GM12878 (cell line): ENCODE measurements around the gene ROR2. TPM values are rescaled to one million over a fixed set of nuclear protein-coding genes. Genes with fewer than 3 reads are reported as not detected.

Source experiments
- ATF7 ChIP-seq: fragments of 450-650 bp; IDR thresholded peaks from 2 replicates; pipeline ENCODE4 v1.6.1; 2016; ENCODE audit warnings: low read depth, mild to moderate bottlenecking
- FOXM1 ChIP-seq: IDR thresholded peaks from 2 replicates; pipeline ENCODE4 v1.6.1; 2012; ENCODE audit warnings: low read depth, mild to moderate bottlenecking, inconsistent platforms, low read length, moderate library complexity
- JUNB ChIP-seq: IDR thresholded peaks from 2 replicates; pipeline ENCODE4 v1.6.1; 2016; ENCODE audit warnings: antibody characterized with exemption, mild to moderate bottlenecking
- RCOR1 ChIP-seq: conservative IDR thresholded peaks from 2 replicates; pipeline ENCODE4 v1.6.1; 2012; ENCODE audit warnings: low read depth, low read length, improper control_type of control experiment
- SMC3 ChIP-seq: IDR thresholded peaks from 2 replicates; pipeline ENCODE4 v1.6.1; 2011; ENCODE audit warnings: low read length, improper control_type of control experiment, borderline replicate concordance
- YBX1 ChIP-seq: fragments of 450-650 bp; IDR thresholded peaks from 2 replicates; pipeline ENCODE4 v1.6.1; 2016; ENCODE audit warnings: antibody characterized with exemption
- polyA plus RNA-seq, 11 experiments: library from polyadenylated mRNA; depleted of rRNA in 4 of 11; unstranded in 6 of 11; stranded (reverse) in 5 of 11; fragments of >200 nt; fragmentation: Nextera tagmentation in 4 of 11; fragmentation: Illumina TruSeq in 1 of 11; extraction: Ambion mirVana in 4 of 11; extraction: Trizol in 1 of 11; gene quantifications; 1 replicate in 1 of 11; 2 replicates in 10 of 11; pipeline versions ENCODE4 v1.2.1 to v1.2.3, GENCODE V29; 2011 to 2016; ENCODE audit warnings: inconsistent platforms in 2 of 11, missing spikeins in 2 of 11, low read depth in 1 of 11
- total RNA-seq, 4 experiments: library from RNA; depleted of rRNA in 3 of 4; stranded (reverse); fragments of >200 nt in 3 of 4; fragmentation: Illumina TruSeq in 1 of 4; extraction: Trizol in 1 of 4; gene quantifications; 2 replicates each; pipeline versions ENCODE4 v1.2.1 to v1.2.3, GENCODE V29; 2013 to 2021
- TF ChIP-seq, protein P1 (sequence below), 3 experiments: IDR thresholded peaks in 2 of 3; conservative IDR thresholded peaks in 1 of 3; 2 replicates each; pipeline ENCODE4 v1.5.1; 2011; ENCODE audit warnings: low read depth in 3 of 3, low read length in 3 of 3, mild to moderate bottlenecking in 3 of 3, control low read depth in 2 of 3, moderate library complexity in 2 of 3, inconsistent platforms in 1 of 3, mixed read lengths in 1 of 3; ENCODE audit not compliant: control insufficient read depth in 2 of 3, insufficient read depth in 1 of 3; ENCODE audit errors: extremely low read depth in 1 of 3
- TF ChIP-seq, protein P2 (sequence below): fragments of 450-650 bp; IDR thresholded peaks from 2 replicates; pipeline ENCODE4 v1.6.1; 2014; ENCODE audit warnings: mild to moderate bottlenecking
- TF ChIP-seq, protein P3 (sequence below): fragments of 150-350 bp; IDR thresholded peaks from 2 replicates; pipeline ENCODE4 v1.6.1; 2014; ENCODE audit warnings: mild to moderate bottlenecking, low read depth, low read length
- TF ChIP-seq, protein P4 (sequence below): IDR thresholded peaks from 2 replicates; pipeline ENCODE4 v1.6.1; 2012; ENCODE audit warnings: mild to moderate bottlenecking, low read depth, low read length
- TF ChIP-seq, protein P5 (sequence below): fragments of 450-650 bp; IDR thresholded peaks from 2 replicates; pipeline ENCODE4 v1.6.1; 2017; ENCODE audit warnings: mild to moderate bottlenecking, low read depth, inconsistent platforms; ENCODE audit not compliant: poor library complexity, severe bottlenecking
- TF ChIP-seq, protein P6 (sequence below): IDR thresholded peaks from 2 replicates; pipeline ENCODE4 v1.6.1; 2012; ENCODE audit warnings: low read depth, low read length, improper control_type of control experiment

Gene ROR2
- total and polyA plus RNA-seq, 10 of the 15 experiments (the other 5 are each of a cell fraction or from before 2014, with no cell fraction given): 0.03 to 0.05 TPM; not detected in 8

DNA sequence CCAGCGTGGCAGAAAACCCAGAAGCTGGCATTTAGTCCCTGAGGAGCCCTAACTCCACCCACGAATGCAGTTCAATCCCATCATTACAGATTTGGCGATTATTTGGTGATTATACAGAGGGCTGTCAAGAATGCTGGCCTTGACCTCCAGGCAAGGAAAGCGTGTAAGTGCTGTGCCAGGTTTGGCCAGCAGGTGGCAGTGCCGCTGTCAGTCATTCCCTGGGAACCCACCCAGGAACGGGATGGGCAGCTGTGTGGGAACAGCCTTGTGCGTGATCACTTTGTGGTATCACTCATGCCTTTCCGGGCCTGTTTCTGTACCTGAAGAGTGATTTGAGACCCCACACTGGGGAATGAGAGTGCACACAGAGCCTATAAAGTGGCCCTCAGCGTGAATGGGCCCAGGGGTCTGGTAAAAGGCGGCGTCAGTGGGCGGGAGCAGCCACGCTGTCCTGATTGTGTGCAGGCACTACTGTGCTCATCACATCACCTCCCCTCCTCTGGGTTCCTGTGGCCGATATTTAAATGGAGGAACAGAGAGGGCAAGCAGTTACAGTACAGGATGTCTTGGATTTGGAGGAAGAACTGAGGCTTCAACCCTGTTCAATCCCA lies 215.6 kb downstream of the ROR2 start (continued):
- TF ChIP-seq, protein P1, sequence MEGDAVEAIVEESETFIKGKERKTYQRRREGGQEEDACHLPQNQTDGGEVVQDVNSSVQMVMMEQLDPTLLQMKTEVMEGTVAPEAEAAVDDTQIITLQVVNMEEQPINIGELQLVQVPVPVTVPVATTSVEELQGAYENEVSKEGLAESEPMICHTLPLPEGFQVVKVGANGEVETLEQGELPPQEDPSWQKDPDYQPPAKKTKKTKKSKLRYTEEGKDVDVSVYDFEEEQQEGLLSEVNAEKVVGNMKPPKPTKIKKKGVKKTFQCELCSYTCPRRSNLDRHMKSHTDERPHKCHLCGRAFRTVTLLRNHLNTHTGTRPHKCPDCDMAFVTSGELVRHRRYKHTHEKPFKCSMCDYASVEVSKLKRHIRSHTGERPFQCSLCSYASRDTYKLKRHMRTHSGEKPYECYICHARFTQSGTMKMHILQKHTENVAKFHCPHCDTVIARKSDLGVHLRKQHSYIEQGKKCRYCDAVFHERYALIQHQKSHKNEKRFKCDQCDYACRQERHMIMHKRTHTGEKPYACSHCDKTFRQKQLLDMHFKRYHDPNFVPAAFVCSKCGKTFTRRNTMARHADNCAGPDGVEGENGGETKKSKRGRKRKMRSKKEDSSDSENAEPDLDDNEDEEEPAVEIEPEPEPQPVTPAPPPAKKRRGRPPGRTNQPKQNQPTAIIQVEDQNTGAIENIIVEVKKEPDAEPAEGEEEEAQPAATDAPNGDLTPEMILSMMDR (IDR thresholded peaks at IDR 0.05 in 2 of 3, conservative IDR thresholded peaks at IDR 0.05 in 1 of 3; ENCODE audit: control insufficient read depth in 2 of 3, extremely low read depth in 1 of 3, insufficient read depth in 1 of 3, low read depth in 3 of 3, low read length in 3 of 3): peak; percentile 87 to 97 (median 97)
- TF ChIP-seq YBX1 (no peak), JUNB (no peak), FOXM1 (no peak), SMC3 (peak; percentile 40; the same call in 1 of the 2 replicates), RCOR1 (no peak), ATF7 (no peak)
- TF ChIP-seq, protein P2, sequence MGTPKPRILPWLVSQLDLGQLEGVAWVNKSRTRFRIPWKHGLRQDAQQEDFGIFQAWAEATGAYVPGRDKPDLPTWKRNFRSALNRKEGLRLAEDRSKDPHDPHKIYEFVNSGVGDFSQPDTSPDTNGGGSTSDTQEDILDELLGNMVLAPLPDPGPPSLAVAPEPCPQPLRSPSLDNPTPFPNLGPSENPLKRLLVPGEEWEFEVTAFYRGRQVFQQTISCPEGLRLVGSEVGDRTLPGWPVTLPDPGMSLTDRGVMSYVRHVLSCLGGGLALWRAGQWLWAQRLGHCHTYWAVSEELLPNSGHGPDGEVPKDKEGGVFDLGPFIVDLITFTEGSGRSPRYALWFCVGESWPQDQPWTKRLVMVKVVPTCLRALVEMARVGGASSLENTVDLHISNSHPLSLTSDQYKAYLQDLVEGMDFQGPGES: no peak
- TF ChIP-seq, protein P3, sequence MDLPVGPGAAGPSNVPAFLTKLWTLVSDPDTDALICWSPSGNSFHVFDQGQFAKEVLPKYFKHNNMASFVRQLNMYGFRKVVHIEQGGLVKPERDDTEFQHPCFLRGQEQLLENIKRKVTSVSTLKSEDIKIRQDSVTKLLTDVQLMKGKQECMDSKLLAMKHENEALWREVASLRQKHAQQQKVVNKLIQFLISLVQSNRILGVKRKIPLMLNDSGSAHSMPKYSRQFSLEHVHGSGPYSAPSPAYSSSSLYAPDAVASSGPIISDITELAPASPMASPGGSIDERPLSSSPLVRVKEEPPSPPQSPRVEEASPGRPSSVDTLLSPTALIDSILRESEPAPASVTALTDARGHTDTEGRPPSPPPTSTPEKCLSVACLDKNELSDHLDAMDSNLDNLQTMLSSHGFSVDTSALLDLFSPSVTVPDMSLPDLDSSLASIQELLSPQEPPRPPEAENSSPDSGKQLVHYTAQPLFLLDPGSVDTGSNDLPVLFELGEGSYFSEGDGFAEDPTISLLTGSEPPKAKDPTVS: no peak
- TF ChIP-seq, protein P4, sequence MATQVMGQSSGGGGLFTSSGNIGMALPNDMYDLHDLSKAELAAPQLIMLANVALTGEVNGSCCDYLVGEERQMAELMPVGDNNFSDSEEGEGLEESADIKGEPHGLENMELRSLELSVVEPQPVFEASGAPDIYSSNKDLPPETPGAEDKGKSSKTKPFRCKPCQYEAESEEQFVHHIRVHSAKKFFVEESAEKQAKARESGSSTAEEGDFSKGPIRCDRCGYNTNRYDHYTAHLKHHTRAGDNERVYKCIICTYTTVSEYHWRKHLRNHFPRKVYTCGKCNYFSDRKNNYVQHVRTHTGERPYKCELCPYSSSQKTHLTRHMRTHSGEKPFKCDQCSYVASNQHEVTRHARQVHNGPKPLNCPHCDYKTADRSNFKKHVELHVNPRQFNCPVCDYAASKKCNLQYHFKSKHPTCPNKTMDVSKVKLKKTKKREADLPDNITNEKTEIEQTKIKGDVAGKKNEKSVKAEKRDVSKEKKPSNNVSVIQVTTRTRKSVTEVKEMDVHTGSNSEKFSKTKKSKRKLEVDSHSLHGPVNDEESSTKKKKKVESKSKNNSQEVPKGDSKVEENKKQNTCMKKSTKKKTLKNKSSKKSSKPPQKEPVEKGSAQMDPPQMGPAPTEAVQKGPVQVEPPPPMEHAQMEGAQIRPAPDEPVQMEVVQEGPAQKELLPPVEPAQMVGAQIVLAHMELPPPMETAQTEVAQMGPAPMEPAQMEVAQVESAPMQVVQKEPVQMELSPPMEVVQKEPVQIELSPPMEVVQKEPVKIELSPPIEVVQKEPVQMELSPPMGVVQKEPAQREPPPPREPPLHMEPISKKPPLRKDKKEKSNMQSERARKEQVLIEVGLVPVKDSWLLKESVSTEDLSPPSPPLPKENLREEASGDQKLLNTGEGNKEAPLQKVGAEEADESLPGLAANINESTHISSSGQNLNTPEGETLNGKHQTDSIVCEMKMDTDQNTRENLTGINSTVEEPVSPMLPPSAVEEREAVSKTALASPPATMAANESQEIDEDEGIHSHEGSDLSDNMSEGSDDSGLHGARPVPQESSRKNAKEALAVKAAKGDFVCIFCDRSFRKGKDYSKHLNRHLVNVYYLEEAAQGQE: no peak
- TF ChIP-seq, protein P5, sequence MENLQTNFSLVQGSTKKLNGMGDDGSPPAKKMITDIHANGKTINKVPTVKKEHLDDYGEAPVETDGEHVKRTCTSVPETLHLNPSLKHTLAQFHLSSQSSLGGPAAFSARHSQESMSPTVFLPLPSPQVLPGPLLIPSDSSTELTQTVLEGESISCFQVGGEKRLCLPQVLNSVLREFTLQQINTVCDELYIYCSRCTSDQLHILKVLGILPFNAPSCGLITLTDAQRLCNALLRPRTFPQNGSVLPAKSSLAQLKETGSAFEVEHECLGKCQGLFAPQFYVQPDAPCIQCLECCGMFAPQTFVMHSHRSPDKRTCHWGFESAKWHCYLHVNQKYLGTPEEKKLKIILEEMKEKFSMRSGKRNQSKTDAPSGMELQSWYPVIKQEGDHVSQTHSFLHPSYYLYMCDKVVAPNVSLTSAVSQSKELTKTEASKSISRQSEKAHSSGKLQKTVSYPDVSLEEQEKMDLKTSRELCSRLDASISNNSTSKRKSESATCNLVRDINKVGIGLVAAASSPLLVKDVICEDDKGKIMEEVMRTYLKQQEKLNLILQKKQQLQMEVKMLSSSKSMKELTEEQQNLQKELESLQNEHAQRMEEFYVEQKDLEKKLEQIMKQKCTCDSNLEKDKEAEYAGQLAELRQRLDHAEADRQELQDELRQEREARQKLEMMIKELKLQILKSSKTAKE: no peak
- TF ChIP-seq, protein P6, sequence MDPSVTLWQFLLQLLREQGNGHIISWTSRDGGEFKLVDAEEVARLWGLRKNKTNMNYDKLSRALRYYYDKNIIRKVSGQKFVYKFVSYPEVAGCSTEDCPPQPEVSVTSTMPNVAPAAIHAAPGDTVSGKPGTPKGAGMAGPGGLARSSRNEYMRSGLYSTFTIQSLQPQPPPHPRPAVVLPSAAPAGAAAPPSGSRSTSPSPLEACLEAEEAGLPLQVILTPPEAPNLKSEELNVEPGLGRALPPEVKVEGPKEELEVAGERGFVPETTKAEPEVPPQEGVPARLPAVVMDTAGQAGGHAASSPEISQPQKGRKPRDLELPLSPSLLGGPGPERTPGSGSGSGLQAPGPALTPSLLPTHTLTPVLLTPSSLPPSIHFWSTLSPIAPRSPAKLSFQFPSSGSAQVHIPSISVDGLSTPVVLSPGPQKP: no peak
